ENCODE data around the gene FMN2. TPM values are rescaled to one million over a fixed set of nuclear protein-coding genes. Genes with fewer than 3 reads are reported as not detected.

Gene FMN2
- total RNA-seq, 2 donors from 2014 or later, result 0.26 to 0.33 TPM

DNA sequence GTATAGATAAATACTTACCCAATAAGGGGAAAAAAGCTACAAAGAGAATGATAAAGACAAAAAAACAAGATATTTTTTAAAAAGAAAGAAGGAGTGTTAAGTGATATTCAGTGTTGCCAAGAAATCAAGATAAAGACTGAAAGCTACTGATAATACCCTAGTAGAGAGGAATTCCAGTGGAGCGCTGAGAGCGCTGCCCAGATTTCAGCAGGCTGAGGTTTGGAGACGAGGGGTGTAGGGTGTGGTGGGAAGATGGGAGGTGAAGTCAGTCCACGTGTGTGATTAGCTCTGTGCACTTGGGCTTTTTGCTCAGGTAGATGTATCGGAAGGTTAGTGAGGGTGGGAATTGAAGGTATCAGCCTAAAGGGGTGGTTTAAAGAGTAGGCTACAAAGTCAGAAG, 47.8 kb downstream of the FMN2 start:
- ATAC-seq (no peak), DNase-seq (no peak)
- TF ChIP-seq CTCF (IDR thresholded peaks at IDR 0.05) (no peak), POLR2A (IDR thresholded peaks at IDR 0.05) (no peak)
- intact Hi-C loops (cut with DNase I), result no loop called here
- H3K27ac ChIP-seq, result no peak overlapping the region
- no peaks in the 10 kb centered on the region for H3K4me1 ChIP-seq
- no peaks in the 10 kb centered on the region for H3K9me3 ChIP-seq
- no peaks in the 10 kb centered on the region for H3K27me3 ChIP-seq
- 57 to 70% methylated on average over 5 of the region's 5 CpGs for WGBS, 2 donors
- no peak overlapping the region for H3K4me3 ChIP-seq
- no peaks in the 10 kb centered on the region for H3K36me3 ChIP-seq (replicated peaks in 1 of 2; ENCODE audit: insufficient read depth in 1 of 2, low read depth in 2 of 2)

DNA sequence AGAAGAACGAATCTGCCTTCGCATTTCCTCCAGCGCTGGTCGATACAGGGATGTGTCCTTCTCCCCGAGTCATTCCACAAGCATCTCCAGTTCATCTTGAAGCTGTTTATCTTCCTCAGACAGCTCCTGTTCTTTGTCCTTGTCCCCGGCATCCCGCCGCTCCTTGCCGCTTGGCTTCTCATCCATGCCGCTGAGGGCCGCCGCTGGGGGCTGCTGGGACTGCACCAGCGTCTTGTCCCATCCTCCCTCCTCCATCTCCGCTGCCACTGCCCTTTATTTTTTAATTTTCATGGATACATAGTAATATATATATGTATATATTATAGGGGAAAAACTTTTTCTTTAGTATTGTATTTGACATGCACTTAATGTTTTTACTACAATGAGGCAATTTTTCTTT, 53.4 kb downstream of the FMN2 start:
- ATAC-seq (no peak), DNase-seq (no peak)
- no peak overlapping the region for H3K4me3 ChIP-seq
- H3K36me3 ChIP-seq (replicated peaks in 1 of 2; ENCODE audit: insufficient read depth in 1 of 2, low read depth in 2 of 2), result no peaks in the 10 kb centered on the region
- intact Hi-C loops (cut with DNase I), result no loop called here
- H3K27ac ChIP-seq, result no peak overlapping the region
- H3K9me3 ChIP-seq, result no peaks in the 10 kb centered on the region
- 91% methylated on average over 13 to 14 of the region's 14 CpGs for WGBS, 2 donors
- no peaks in the 10 kb centered on the region for H3K27me3 ChIP-seq
- no peaks in the 10 kb centered on the region for H3K4me1 ChIP-seq
- TF ChIP-seq CTCF (IDR thresholded peaks at IDR 0.05) (no peak), POLR2A (IDR thresholded peaks at IDR 0.05) (no peak)

DNA sequence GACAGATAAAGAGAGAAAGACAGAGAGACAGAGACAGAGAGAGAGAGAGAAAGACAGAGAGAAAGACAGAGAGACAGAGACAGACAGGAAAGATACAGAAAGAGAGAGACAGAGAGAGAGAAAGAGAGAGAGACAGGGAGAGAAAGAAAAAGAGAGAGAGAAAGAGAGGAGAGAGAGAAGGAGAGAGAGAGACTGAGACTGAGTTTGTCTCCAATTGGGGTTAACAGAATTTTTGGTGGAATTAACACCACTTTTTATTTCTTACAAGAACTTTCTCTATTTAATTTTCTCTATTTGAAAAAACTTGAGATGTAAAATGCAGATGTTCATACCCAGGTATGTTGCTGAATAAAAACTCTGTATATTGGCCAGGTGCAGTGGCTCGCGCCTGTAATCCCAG, 56.6 kb downstream of the FMN2 start:
- ATAC-seq (no peak), DNase-seq (no peak)
- no peaks in the 10 kb centered on the region for H3K27me3 ChIP-seq
- H3K4me3 ChIP-seq, result no peak overlapping the region
- H3K4me1 ChIP-seq, result no peaks in the 10 kb centered on the region
- H3K27ac ChIP-seq, result no peak overlapping the region
- TF ChIP-seq POLR2A (IDR thresholded peaks at IDR 0.05) (no peak), CTCF (IDR thresholded peaks at IDR 0.05) (no peak)
- H3K9me3 ChIP-seq, result no peaks in the 10 kb centered on the region
- WGBS, 2 donors, result 95 to 97% methylated on average over 2 of the region's 2 CpGs
- H3K36me3 ChIP-seq (replicated peaks in 1 of 2; ENCODE audit: insufficient read depth in 1 of 2, low read depth in 2 of 2), result no peaks in the 10 kb centered on the region
- intact Hi-C loops (cut with DNase I), result no loop called here

- H3K9me3 ChIP-seq, result no peaks in the 10 kb centered on the region
- no peaks in the 10 kb centered on the region for H3K36me3 ChIP-seq (replicated peaks in 1 of 2; ENCODE audit: insufficient read depth in 1 of 2, low read depth in 2 of 2)
- DNase-seq (no peak), ATAC-seq (no peak)
- no peak overlapping the region for H3K27ac ChIP-seq
- H3K4me3 ChIP-seq, result no peak overlapping the region
- H3K27me3 ChIP-seq, result no peaks in the 10 kb centered on the region
- TF ChIP-seq CTCF (IDR thresholded peaks at IDR 0.05) (peak in 6 of 7 experiments; percentile 40 to 73 (median 50)), POLR2A (IDR thresholded peaks at IDR 0.05) (no peak)
- 30 to 31% methylated on average over 3 of the region's 3 CpGs for WGBS, 2 donors
- intact Hi-C loops (cut with DNase I), result no loop called here
- H3K4me1 ChIP-seq, result no peaks in the 10 kb centered on the region
These were observed 57.9 kb downstream of the FMN2 start for GRCh38 chr1:240149484-240150094.

DNA sequence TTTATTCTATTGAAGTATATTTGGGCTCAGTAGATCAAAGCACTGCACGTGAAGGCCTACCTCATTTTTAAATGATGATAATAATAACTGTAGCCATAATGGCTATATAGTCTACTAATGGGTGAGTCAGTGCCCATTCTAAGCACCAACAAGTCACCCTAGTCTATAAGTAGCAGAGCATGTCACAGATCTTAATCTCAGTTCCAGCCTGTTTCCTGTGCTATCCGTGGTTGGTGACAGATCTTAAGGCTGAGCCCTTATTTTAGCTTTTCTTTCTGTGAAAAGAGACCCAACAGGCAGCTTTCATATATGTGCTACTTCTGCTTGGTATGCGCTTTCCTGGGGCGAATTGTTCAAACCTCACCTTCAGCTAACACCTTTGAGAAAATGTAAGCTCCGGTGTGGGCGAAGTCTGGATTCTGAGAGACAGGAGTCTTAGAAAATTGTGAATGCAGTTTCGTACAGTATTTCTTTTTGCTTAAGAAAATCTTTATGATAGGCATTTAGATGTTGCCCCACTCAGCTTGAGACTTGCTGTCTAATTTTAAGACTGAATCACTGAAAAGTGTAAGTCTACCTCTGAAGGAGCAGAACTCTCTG, 59.6 kb downstream of the FMN2 start:
- Histone ChIP-seq H3K4me1 (no peaks in the 10 kb centered on the region), H3K27me3 (no peaks in the 10 kb centered on the region), H3K4me3 (no peak overlapping the region), H3K9me3 (no peaks in the 10 kb centered on the region), H3K36me3 (replicated peaks in 1 of 2; ENCODE audit: insufficient read depth in 1 of 2, low read depth in 2 of 2) (no peaks in the 10 kb centered on the region), H3K27ac (no peak overlapping the region)
- intact Hi-C loops (cut with DNase I), result no loop called here
- TF ChIP-seq CTCF (IDR thresholded peaks at IDR 0.05) (no peak), POLR2A (IDR thresholded peaks at IDR 0.05) (no peak)
- ATAC-seq (no peak), DNase-seq (no peak)
- WGBS, 2 donors, result 66 to 77% methylated on average over 7 of the region's 7 CpGs

Measured in body of pancreas (tissue), 4 donors.